ENCODE measurements around the gene CGNL1.

DNA sequence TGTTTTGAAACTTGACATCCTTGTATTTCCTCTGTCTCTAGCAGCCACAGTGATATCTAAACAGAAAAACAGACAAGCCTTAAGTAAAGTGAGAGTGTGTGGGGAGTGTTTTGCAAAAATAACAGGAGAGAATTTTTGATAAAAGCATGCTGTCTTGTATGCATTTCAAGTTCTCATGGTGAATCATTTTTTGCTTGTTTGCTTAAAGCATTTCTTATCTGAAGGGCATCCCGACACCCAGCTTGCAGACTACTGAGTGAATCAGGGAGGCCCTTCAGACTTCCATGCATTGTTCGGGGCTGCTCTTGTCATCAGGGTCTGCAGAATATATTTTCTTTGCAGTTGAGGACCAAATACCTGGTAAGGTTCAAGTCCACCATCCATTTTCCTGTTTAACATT is 8.5 kb downstream of the CGNL1 start:
- no peak for TF ChIP-seq EP300 (IDR thresholded peaks at IDR 0.05; ENCODE audit: borderline replicate concordance)
- no peak for TF ChIP-seq EGR1 (IDR thresholded peaks at IDR 0.05)
- TF ChIP-seq, protein P1, sequence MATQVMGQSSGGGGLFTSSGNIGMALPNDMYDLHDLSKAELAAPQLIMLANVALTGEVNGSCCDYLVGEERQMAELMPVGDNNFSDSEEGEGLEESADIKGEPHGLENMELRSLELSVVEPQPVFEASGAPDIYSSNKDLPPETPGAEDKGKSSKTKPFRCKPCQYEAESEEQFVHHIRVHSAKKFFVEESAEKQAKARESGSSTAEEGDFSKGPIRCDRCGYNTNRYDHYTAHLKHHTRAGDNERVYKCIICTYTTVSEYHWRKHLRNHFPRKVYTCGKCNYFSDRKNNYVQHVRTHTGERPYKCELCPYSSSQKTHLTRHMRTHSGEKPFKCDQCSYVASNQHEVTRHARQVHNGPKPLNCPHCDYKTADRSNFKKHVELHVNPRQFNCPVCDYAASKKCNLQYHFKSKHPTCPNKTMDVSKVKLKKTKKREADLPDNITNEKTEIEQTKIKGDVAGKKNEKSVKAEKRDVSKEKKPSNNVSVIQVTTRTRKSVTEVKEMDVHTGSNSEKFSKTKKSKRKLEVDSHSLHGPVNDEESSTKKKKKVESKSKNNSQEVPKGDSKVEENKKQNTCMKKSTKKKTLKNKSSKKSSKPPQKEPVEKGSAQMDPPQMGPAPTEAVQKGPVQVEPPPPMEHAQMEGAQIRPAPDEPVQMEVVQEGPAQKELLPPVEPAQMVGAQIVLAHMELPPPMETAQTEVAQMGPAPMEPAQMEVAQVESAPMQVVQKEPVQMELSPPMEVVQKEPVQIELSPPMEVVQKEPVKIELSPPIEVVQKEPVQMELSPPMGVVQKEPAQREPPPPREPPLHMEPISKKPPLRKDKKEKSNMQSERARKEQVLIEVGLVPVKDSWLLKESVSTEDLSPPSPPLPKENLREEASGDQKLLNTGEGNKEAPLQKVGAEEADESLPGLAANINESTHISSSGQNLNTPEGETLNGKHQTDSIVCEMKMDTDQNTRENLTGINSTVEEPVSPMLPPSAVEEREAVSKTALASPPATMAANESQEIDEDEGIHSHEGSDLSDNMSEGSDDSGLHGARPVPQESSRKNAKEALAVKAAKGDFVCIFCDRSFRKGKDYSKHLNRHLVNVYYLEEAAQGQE (IDR thresholded peaks at IDR 0.05; ENCODE audit: low read depth): no peak
- TF ChIP-seq TAF1 (IDR thresholded peaks at IDR 0.05; ENCODE audit: low read depth): no peak
- TF ChIP-seq, protein P2, sequence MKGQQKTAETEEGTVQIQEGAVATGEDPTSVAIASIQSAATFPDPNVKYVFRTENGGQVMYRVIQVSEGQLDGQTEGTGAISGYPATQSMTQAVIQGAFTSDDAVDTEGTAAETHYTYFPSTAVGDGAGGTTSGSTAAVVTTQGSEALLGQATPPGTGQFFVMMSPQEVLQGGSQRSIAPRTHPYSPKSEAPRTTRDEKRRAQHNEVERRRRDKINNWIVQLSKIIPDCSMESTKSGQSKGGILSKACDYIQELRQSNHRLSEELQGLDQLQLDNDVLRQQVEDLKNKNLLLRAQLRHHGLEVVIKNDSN (IDR thresholded peaks at IDR 0.05): no peak
- TF ChIP-seq RAD21 (IDR thresholded peaks at IDR 0.05; ENCODE audit: low read depth): no peak
- no peak for TF ChIP-seq YY1 (IDR thresholded peaks at IDR 0.05; ENCODE audit: low read depth)
- no peak for TF ChIP-seq CREB1 (IDR thresholded peaks at IDR 0.05; ENCODE audit: low read depth)
- TF ChIP-seq, protein P3, sequence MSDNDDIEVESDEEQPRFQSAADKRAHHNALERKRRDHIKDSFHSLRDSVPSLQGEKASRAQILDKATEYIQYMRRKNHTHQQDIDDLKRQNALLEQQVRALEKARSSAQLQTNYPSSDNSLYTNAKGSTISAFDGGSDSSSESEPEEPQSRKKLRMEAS (IDR thresholded peaks at IDR 0.05): no peak
- no peak for TF ChIP-seq CEBPB (IDR thresholded peaks at IDR 0.05)
- TF ChIP-seq FOXM1 (IDR thresholded peaks at IDR 0.05; ENCODE audit: borderline replicate concordance, low read depth): no peak
- no peak for TF ChIP-seq TCF12 (IDR thresholded peaks at IDR 0.05; ENCODE audit: low read depth)
- no peak for TF ChIP-seq ZBTB7A (IDR thresholded peaks at IDR 0.05; ENCODE audit: low read depth)
